ENCODE data around the gene ZMIZ1.

DNA sequence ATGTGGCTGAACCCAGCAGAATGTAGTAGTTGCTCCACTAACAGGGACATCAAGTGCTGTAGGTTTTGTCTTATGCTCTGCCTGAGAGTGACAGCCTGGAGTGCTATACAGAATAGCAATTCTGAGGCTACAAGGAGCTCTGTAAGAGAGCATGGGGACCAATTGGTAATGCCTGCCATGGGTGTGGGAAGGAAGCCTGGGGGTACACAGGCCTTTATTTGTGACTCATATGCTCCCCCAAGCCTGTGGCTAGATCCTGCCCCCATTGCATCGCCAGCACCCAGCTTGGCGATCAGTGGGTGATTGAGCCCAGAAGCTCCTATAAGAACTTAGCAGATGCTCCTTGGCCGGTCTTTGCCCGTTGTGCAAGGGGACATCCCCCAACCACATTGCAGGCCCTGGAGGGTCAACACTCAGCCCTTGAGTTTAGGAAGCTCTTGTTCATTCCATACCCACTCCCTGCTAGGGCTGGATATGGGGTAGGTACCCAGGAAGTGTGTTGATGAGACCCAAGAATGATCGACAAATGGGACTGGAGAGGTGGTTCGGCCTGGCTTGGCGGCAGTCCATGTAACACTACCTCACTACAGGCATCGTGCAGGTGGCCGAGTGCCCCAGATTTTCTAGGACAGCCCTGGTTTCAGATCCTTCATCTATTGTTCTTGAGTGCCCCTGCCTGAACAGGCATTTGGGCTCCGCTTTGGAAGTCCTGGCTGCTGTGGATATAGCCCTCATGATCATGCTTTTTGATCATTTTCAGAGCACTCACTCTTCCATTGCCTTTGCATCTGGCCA, 37.7 kb downstream of the ZMIZ1 start:
- TF ChIP-seq, protein P1, sequence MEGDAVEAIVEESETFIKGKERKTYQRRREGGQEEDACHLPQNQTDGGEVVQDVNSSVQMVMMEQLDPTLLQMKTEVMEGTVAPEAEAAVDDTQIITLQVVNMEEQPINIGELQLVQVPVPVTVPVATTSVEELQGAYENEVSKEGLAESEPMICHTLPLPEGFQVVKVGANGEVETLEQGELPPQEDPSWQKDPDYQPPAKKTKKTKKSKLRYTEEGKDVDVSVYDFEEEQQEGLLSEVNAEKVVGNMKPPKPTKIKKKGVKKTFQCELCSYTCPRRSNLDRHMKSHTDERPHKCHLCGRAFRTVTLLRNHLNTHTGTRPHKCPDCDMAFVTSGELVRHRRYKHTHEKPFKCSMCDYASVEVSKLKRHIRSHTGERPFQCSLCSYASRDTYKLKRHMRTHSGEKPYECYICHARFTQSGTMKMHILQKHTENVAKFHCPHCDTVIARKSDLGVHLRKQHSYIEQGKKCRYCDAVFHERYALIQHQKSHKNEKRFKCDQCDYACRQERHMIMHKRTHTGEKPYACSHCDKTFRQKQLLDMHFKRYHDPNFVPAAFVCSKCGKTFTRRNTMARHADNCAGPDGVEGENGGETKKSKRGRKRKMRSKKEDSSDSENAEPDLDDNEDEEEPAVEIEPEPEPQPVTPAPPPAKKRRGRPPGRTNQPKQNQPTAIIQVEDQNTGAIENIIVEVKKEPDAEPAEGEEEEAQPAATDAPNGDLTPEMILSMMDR (tag by site-specific recombination; IDR thresholded peaks at IDR 0.05) = no peak
- TF ChIP-seq ZNF777 (tag by site-specific recombination; IDR thresholded peaks at IDR 0.05; ENCODE audit: borderline replicate concordance) (no peak), OVOL3 (tag by site-specific recombination; IDR thresholded peaks at IDR 0.05) (no peak), ZNF664 (tag by site-specific recombination; IDR thresholded peaks at IDR 0.05) (peak; percentile 84)

Measured in HEK293 (cell line).